H1 (cell line): ENCODE results near the gene PAX4. TPM values are rescaled to one million over a fixed set of nuclear protein-coding genes. Genes with fewer than 3 reads are reported as not detected.

Experiments
- CTCF ChIA-PET: fragments of 300-600 bp; sonication (Branson Sonifier 250); formaldehyde crosslinking; loops from one replicate; lab custom pipeline; 2021; ENCODE audit not compliant: partially characterized antibody; lab: Charles Lee
- POLR2A ChIA-PET: fragments of 300-600 bp; sonication (Branson Sonifier 250); formaldehyde crosslinking; loops from one replicate; lab custom pipeline; 2021; ENCODE audit warnings: inconsistent platforms; ENCODE audit not compliant: partially characterized antibody; lab: Charles Lee
- DNase-seq, 2 experiments: peaks; one replicate each; pipeline versions ENCODE4 v3.0.0 to v3.0.0-alpha.2; 2010 to 2022; ENCODE audit warnings: low spot score in 2 of 2, low read depth in 1 of 2, mixed read lengths in 1 of 2
- FAIRE-seq: peaks from 2 replicates; lab custom pipeline; 2011; peaks lifted over from hg19 to GRCh38; lab: Jason Lieb, UNC
- H2AFZ ChIP-seq: 2 replicates; pipeline ENCODE4 v1.8.1; 2012; ENCODE audit warnings: low read length, inconsistent platforms
- H2AK5ac ChIP-seq: 2 replicates; pipeline ENCODE4 v1.6.1; 2013; ENCODE audit warnings: low read depth, low read length
- H2BK120ac ChIP-seq: replicated peaks from 2 replicates; pipeline ENCODE3; 2013; ENCODE audit warnings: low read depth, low read length, inconsistent platforms
- H2BK12ac ChIP-seq: 2 replicates; pipeline ENCODE4 v1.6.1; 2013; ENCODE audit warnings: low read depth, low read length
- H2BK15ac ChIP-seq: 2 replicates; pipeline ENCODE4 v1.6.1; 2013; ENCODE audit warnings: low read length
- H2BK20ac ChIP-seq: 2 replicates; pipeline ENCODE4 v1.6.1; 2013; ENCODE audit warnings: low read length
- H2BK5ac ChIP-seq: 2 replicates; pipeline ENCODE4 v1.6.1; 2013; ENCODE audit warnings: low read depth, low read length
- H3K14ac ChIP-seq: 2 replicates; pipeline ENCODE4 v1.6.1; 2013; ENCODE audit warnings: inconsistent platforms; ENCODE audit not compliant: insufficient read length
- H3K18ac ChIP-seq: 2 replicates; pipeline ENCODE4 v1.6.1; 2013; ENCODE audit warnings: low read length; ENCODE audit errors: extremely low read depth
- H3K23ac ChIP-seq: 2 replicates; pipeline ENCODE4 v1.6.1; 2013; ENCODE audit warnings: inconsistent platforms; ENCODE audit not compliant: insufficient read length
- H3K23me2 ChIP-seq: 2 replicates; pipeline ENCODE4 v1.6.1; 2013; ENCODE audit warnings: low read depth, low read length
- H3K27ac ChIP-seq: 2 replicates; pipeline ENCODE4 v1.6.1; 2011; ENCODE audit warnings: low read depth, low read length, inconsistent platforms
- H3K27me3 ChIP-seq, 4 experiments: replicated peaks in 1 of 4; 1 replicate in 1 of 4; 2 replicates in 3 of 4; pipeline versions ENCODE4 v1.6.1 to v1.8.1; 2011 to 2013; ENCODE audit warnings: low read length in 3 of 4, mild to moderate bottlenecking in 3 of 4, inconsistent platforms in 2 of 4, mixed read lengths in 2 of 4, moderate library complexity in 1 of 4; ENCODE audit not compliant: control insufficient read depth in 3 of 4, insufficient read depth in 3 of 4; ENCODE audit errors: extremely low read depth in 1 of 4
- H3K36me3 ChIP-seq, 4 experiments: 2 replicates each; pipeline versions ENCODE4 v1.6.1 to v1.8.1; 2011 to 2013; ENCODE audit warnings: mild to moderate bottlenecking in 4 of 4, low read length in 3 of 4, moderate library complexity in 2 of 4, control low read depth in 1 of 4, inconsistent platforms in 1 of 4; ENCODE audit not compliant: insufficient read depth in 4 of 4, control insufficient read depth in 2 of 4
- H3K4ac ChIP-seq: replicated peaks from 2 replicates; pipeline ENCODE3; 2013; ENCODE audit warnings: low read length, low read depth, mixed read lengths, inconsistent platforms; ENCODE audit not compliant: insufficient read length
- H3K4me1 ChIP-seq, 4 experiments: replicated peaks in 1 of 4; 1 replicate in 1 of 4; 2 replicates in 3 of 4; pipeline versions ENCODE4 v1.6.1 to v1.8.1; 2011 to 2013; ENCODE audit warnings: low read length in 3 of 4, inconsistent platforms in 2 of 4, mixed read lengths in 1 of 4; ENCODE audit not compliant: insufficient read depth in 4 of 4, control insufficient read depth in 3 of 4
- H3K4me2 ChIP-seq, 2 experiments: 2 replicates each; pipeline versions ENCODE4 v1.6.1 to v1.8.1; 2011 to 2013; ENCODE audit warnings: low read depth in 2 of 2, low read length in 2 of 2, control low read depth in 1 of 2, inconsistent platforms in 1 of 2, mild to moderate bottlenecking in 1 of 2; ENCODE audit not compliant: insufficient read depth in 1 of 2
- H3K4me3 ChIP-seq, 4 experiments: fragments of 200-600, 300-600 bp in 1 of 4; sonication (generic), shearing (Covaris generic), sonication (Bioruptor Twin) in 1 of 4; 2 replicates each; pipeline versions ENCODE4 v1.5.1 to v1.8.1; 2011 to 2016; ENCODE audit warnings: low read length in 4 of 4, low read depth in 3 of 4, control low read depth in 2 of 4, inconsistent platforms in 2 of 4, mild to moderate bottlenecking in 2 of 4, mixed read lengths in 1 of 4, moderate library complexity in 1 of 4; ENCODE audit not compliant: insufficient read depth in 2 of 4; ENCODE audit errors: extremely low read depth in 1 of 4
- H3K56ac ChIP-seq: replicated peaks from 2 replicates; pipeline ENCODE3; 2013; ENCODE audit warnings: low read depth, mild to moderate bottlenecking, mixed read lengths, low read length, inconsistent platforms; ENCODE audit not compliant: insufficient read length
- H3K79me1 ChIP-seq: 2 replicates; pipeline ENCODE4 v1.6.1; 2013; ENCODE audit warnings: low read depth, low read length, control low read depth
- H3K79me2 ChIP-seq, 2 experiments: 2 replicates each; pipeline versions ENCODE4 v1.6.1 to v1.8.1; 2012 to 2013; ENCODE audit warnings: low read length in 2 of 2, mild to moderate bottlenecking in 2 of 2, inconsistent platforms in 1 of 2; ENCODE audit not compliant: insufficient read depth in 2 of 2, control insufficient read depth in 1 of 2
- H3K9ac ChIP-seq, 4 experiments: replicated peaks in 1 of 4; 1 replicate in 1 of 4; 2 replicates in 3 of 4; pipeline versions ENCODE4 v1.6.1 to v1.8.1; 2011 to 2013; ENCODE audit warnings: low read depth in 3 of 4, low read length in 3 of 4, control low read depth in 2 of 4, mild to moderate bottlenecking in 2 of 4, moderate library complexity in 2 of 4, inconsistent platforms in 1 of 4; ENCODE audit errors: extremely low read depth in 1 of 4
- H3K9me3 ChIP-seq, 2 experiments: 2 replicates each; pipeline versions ENCODE4 v1.6.1 to v1.8.1; 2012 to 2013; ENCODE audit warnings: mild to moderate bottlenecking in 2 of 2, moderate library complexity in 2 of 2, control low read depth in 1 of 2, inconsistent platforms in 1 of 2, low read depth in 1 of 2, low read length in 1 of 2, mixed read lengths in 1 of 2; ENCODE audit not compliant: insufficient read depth in 2 of 2
- H4K20me1 ChIP-seq, 2 experiments: replicated peaks in 1 of 2; 2 replicates each; pipeline versions ENCODE3 to v1.8.1; 2011 to 2013; ENCODE audit warnings: inconsistent platforms in 2 of 2, low read length in 2 of 2, mild to moderate bottlenecking in 1 of 2; ENCODE audit not compliant: insufficient read depth in 2 of 2, control insufficient read depth in 1 of 2
- H4K5ac ChIP-seq: 2 replicates; pipeline ENCODE4 v1.6.1; 2013; ENCODE audit warnings: low read length, low read depth, mixed read lengths, inconsistent platforms; ENCODE audit not compliant: insufficient read length
- H4K8ac ChIP-seq: 2 replicates; pipeline ENCODE4 v1.8.0; 2013; ENCODE audit warnings: mild to moderate bottlenecking, moderate library complexity, low read length, inconsistent platforms; ENCODE audit not compliant: insufficient read depth; ENCODE audit errors: extremely low read depth
- H4K91ac ChIP-seq: replicated peaks from 2 replicates; pipeline ENCODE3; 2013; ENCODE audit warnings: low read length, mixed read lengths, inconsistent platforms; ENCODE audit not compliant: insufficient read length
- RXRA ChIP-seq: IDR thresholded peaks from 2 replicates; pipeline ENCODE4 v1.6.1; 2011; ENCODE audit warnings: low read depth, mild to moderate bottlenecking, low read length, moderate library complexity; ENCODE audit not compliant: insufficient read depth
- TAF1 ChIP-seq: IDR thresholded peaks from 2 replicates; pipeline ENCODE4 v1.6.1; 2011; ENCODE audit warnings: mild to moderate bottlenecking, low read depth, low read length
- ZNF274 ChIP-seq: IDR thresholded peaks from 2 replicates; pipeline ENCODE4 v1.7.0; 2012; ENCODE audit warnings: low read length, borderline replicate concordance; ENCODE audit errors: extremely low read depth
- WGBS, 2 experiments: shearing (Covaris generic) in 1 of 2; methylation state at CpG; one replicate each; pipeline versions ENCODE4 v1.1.6 to v1.1.7; 2013 to 2015; ENCODE audit warnings: low lambda C conversion rate in 2 of 2, mixed read lengths in 2 of 2, inconsistent platforms in 1 of 2, low coverage in 1 of 2, missing lambda C conversion rate in 1 of 2; ENCODE audit not compliant: insufficient replicate concordance in 2 of 2, insufficient coverage in 1 of 2, insufficient read length in 1 of 2; ENCODE audit errors: extremely low coverage in 1 of 2, missing lambda C conversion rate in 1 of 2; 5-methylcytosine and 5-hydroxymethylcytosine counted together
- polyA plus RNA-seq, 7 experiments: library from polyadenylated mRNA; depleted of rRNA in 3 of 7; stranded (reverse) in 5 of 7; unstranded in 2 of 7; fragments of >200 nt in 5 of 7; fragments of 200-250 nt in 2 of 7; gene quantifications; 1 replicate in 5 of 7; 2 replicates in 1 of 7; 4 replicates in 1 of 7; pipeline versions ENCODE4 v1.2.1 to v1.2.3, GENCODE V29; 2011 to 2013; ENCODE audit warnings: missing spikeins in 2 of 7, mixed read lengths in 2 of 7
- total RNA-seq: library from RNA; stranded (reverse); fragmentation: NEBNext Ultra II Directional; extraction: Animal tissue kit (Norgen Biotek cat#: 25700); gene quantifications from 2 replicates; pipeline ENCODE4 v1.2.1, GENCODE V29; 2021
- TF ChIP-seq, protein P1 (sequence below): IDR thresholded peaks from 2 replicates; pipeline ENCODE4 v1.6.1; 2012; ENCODE audit warnings: inconsistent platforms

Gene PAX4
- total and polyA plus RNA-seq, 2 of the 8 experiments (the other 6 are each of a cell fraction or from before 2014, with no cell fraction given) = 0.20 TPM; not detected in 1

- Histone ChIP-seq H3K4me3 (no peak overlapping the region), H3K4ac (no peak overlapping the region), H2BK15ac (no peak overlapping the region), H3K4me2 (no peak overlapping the region), H3K4me1 (peaks cover 6 to 12% (median 7%) of the 10 kb centered on the region in 4 experiments), H3K79me1 (peaks cover 11% of the 10 kb centered on the region; the same call in 1 of the 2 replicates), H3K9ac (no peak overlapping the region), H3K27me3 (peaks cover 5 to 11% (median 10%) of the 10 kb centered on the region in 4 experiments), H4K5ac (no peak overlapping the region), H3K56ac (no peak overlapping the region), H2BK20ac (no peak overlapping the region), H2BK5ac (no peak overlapping the region), H3K18ac (no peak overlapping the region), H3K23ac (no peak overlapping the region), H3K36me3 (peaks cover 0 to 18% (median 6%) of the 10 kb centered on the region in 4 experiments; a peak in 4 of 8 replicates), H4K8ac (no peak overlapping the region), H4K91ac (no peak overlapping the region), H2AK5ac (no peak overlapping the region), H3K9me3 (no peaks in the 10 kb centered on the region), H3K27ac (no peak overlapping the region), H2BK12ac (no peak overlapping the region), H2BK120ac (no peak overlapping the region), H3K14ac (no peak overlapping the region), H4K20me1 (peaks cover 8 to 14% of the 10 kb centered on the region in 2 experiments), H2AFZ (no peak overlapping the region), H3K23me2 (peaks cover 7% of the 10 kb centered on the region), H3K79me2 (peaks cover 0 to 19% of the 10 kb centered on the region in 2 experiments; a peak in 1 of 4 replicates)
- CTCF ChIA-PET = interaction anchor here (0.9 to 2.1 kb wide), 8 partner anchors 8 to 77 kb away, joined by 3 to 7 read pairs (median 4); no protein-coding TSS in a partner anchor
- no peak for FAIRE-seq
- no peak for DNase-seq
- POLR2A ChIA-PET = interaction anchor here (0.7 kb wide), 1 partner anchor 64 kb away, joined by 3 read pairs; no protein-coding TSS in a partner anchor
- WGBS, 2 experiments = 100% methylated on average over 1 of the region's 1 CpG; no CpG with 5 or more reads in 1 of the 2 experiments
- TF ChIP-seq ZNF274 = no peak
- no peak for TF ChIP-seq RXRA
- TF ChIP-seq, protein P1, sequence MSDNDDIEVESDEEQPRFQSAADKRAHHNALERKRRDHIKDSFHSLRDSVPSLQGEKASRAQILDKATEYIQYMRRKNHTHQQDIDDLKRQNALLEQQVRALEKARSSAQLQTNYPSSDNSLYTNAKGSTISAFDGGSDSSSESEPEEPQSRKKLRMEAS = no peak
- no peak for TF ChIP-seq TAF1
Observed at GRCh38 chr7:127581716-127582115, 36.2 kb downstream of the PAX4 start.
